Measurements from ENCODE around the gene MARF1.
"Not testable (repeated sequence)": the region's sequence is repeated elsewhere in the genome, so short reads cannot be mapped to it uniquely, and the experiment has no call there.

The MARF1 gene

DNA sequence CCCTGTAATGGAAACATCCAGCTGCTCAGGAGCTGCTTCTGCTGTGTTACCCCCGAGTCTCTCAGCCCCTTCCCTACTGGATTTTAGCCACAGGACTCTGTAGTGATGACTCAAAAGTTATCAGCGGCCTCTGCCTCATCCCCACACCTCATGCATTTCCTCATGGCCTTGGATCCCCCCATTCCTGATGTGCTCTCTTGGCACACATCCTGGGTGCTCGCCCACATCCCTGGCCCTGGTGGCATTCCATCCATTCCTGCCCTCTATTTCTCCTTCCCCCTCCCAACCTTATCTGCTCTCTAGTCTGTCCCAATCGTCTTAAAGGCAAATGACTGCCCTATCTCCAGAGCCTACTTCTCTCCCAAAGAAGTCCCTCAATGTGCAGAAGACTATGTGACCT lies 24.6 kb downstream of the MARF1 start:
- DNase-seq (ENCODE audit: low spot score) = no peak

DNA sequence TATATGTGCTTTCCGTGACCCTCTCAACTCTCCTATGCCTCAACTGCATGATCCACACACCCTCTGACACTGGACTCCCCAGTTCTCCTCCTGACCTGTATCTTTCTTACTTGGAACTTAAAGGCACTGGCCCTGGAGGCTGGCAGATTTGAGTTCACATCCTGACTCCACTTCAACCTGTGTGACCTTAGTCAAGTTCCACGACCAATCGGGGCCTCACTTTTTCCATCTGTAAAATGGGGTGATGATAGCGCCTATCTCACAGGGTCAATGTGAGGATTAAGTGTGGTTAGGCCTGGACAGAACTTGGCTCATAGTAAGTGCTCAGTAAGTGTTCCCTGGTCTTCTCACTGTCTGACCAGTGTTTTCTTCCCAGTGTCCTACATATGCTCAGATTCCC lies 25.1 kb downstream of the MARF1 start:
- no peak for DNase-seq (ENCODE audit: low spot score)

DNA sequence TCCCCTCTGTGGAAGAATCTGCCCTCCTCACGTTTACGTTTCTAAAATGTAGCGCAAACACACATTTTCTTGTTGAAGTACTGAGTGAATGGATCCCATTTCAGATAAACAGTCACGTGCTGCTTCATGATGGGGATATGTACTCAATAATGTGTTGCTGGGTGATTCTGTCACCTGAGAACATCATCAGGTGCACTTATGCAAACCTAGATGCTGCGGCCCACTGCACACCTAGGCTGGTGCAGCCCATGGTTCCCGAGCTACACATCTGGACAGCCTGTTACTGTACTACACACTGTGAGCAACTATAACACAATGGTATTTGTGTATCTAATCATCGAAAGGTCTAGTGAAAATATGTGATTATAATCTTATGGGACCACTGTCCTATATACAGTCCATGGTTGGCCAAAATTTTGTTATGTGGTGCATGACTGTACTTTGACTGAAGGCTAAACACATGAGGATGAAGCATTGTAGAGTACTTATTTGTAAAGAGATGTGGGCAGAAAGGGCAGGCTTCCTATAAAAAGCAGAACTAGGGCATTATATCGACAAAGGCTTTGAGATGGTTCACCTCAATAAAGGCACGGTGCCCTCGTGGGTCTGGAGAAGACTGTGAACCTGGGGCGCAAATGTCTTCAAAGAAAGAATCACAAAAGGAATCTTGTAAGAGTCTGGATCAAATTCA lies 26.3 kb downstream of the MARF1 start:
- DNase-seq (ENCODE audit: low spot score) = no peak

DNA sequence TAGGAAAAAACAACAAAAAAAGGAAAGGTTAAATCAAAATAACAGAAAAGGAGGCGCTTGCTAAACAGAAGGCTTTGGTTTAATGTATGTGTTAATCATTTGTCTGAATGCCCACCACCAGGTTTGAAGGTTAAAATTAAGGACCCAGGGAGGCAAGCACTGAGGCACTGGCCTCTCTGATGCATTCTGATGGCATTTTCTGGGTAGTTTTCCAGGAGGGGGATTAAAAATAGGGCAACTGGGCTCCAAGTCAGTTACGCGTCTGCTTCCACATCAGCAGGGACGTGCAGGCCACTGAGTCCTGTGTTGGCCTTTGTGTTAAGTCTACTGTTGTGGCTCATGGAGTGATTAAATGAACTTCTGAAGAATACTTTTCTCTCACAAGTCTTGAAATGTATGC lies 26.9 kb downstream of the MARF1 start:
- DNase-seq (ENCODE audit: low spot score) = no peak

DNA sequence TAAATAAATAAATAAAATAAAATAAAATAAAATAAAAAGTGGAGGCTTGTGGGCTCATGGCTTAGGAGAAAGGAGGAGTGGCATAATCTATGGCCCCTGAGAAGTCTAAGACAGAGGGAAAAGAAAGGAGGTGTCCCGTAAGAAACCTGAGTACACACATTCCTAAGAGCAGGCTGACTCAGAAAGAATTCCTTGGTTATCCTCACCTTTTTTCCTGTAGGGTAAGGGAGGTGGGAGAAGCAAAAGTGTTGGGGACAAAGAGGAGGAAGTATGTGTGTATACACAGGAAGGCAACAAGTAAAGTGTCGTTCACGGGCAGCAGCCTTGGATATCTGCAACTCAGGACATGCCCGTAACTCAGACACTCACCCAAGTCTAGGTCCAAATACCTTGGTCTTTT lies 29.3 kb downstream of the MARF1 start:
- DNase-seq (ENCODE audit: low spot score) = peak; percentile 15

DNA sequence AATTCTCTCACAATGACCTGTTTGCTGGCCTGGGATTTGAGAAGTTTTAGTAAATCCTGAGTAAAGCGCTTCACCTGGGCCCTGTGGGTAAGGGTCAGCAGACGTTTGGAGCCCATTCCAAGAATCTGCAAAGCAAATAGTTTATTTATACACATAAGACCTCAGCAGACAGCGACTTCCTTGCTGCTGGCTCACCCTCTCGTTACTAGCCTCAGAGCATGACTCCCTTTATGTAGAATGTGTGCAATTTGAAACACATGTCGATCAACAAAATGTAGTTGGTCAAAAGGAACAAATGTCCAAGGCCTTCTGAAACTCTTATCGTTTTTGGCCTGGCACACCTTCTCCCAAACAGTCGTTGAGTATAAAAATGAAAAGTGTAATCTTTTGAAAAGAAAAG lies 31.3 kb downstream of the MARF1 start:
- DNase-seq (ENCODE audit: low spot score) = no peak

DNA sequence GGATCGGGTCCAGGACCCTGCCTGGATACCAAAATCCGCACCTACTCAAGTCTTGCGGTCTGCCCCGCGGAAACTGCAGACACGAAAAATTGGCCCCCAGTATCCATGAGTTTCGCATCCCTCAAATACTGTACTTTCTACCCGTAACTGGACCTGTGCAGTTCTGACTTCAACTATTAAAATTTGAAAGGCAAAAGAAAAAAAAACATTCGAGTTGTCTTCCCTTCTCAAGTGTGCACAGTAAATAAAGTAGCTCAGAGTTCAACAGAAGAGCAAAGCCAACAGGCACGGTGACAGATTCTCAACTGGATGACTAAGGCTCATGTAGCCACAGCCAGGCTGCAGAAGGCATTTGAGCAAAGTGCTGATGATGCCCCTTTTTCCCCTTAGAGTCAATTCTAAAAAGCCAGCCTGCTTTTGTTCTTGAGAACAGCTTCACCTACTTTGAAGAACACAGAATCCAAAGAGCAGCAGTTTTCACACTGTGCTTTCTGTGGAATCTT lies 32.5 kb downstream of the MARF1 start:
- no peak for DNase-seq (ENCODE audit: low spot score)

DNA sequence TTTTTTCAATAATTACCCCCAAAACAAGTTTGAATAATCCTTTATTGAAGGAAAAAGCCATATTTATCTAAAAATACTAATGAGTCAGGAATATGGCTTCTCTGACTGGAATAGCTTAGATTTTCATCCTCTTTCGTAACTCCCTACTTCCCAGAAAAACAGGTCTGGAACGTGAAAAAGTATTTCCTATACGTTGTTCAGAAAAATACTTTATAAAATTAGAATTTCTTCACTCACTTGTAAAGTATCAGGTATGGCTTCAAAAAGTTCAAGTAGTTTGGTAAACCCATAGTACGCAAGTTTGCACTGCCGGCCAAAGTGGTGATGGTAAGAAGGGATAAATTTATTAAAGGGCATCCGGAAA lies 33.7 kb downstream of the MARF1 start:
- DNase-seq (ENCODE audit: low spot score) = no peak

DNA sequence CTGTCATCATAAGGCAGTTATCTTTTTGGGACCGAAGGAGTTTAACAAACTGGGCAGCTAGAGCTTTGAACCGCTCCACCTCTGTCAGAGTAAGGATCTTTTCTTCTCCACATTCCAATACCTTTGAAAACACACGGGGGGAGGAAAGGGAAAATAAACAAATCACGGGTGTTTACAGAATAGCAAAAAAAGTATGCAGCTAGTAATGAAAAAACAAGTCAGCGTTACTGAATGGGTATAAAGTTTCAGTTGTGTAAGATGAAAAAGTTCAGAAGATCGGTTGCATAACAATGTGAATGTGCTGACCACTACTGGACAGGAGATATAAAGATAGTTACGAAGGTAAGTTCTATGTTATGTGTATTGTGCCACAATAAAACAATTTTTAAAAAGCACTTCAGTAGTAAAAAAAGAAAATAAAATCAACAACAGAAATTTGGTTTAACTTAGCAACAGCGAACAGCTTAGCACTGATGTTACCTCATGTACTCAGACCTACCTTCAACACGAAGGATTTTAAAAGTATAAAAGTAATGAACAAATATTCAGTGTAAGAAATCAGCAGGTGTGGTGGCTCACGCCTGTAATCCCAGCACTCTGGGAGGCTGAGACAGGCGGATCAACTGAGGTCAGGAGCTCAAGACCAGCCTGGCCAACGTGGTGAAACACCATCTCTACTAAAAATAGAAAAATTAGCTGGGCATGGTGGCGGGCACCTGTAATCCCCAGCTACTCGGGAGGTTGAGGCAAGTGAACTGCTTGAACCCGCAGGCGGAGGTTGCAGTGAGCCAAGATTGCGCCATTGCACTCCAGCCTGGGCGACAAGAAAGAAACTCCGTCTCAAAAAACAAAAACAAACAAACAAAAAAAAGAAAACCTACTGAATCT lies 34.3 kb downstream of the MARF1 start:
- no peak for DNase-seq (ENCODE audit: low spot score)

DNA sequence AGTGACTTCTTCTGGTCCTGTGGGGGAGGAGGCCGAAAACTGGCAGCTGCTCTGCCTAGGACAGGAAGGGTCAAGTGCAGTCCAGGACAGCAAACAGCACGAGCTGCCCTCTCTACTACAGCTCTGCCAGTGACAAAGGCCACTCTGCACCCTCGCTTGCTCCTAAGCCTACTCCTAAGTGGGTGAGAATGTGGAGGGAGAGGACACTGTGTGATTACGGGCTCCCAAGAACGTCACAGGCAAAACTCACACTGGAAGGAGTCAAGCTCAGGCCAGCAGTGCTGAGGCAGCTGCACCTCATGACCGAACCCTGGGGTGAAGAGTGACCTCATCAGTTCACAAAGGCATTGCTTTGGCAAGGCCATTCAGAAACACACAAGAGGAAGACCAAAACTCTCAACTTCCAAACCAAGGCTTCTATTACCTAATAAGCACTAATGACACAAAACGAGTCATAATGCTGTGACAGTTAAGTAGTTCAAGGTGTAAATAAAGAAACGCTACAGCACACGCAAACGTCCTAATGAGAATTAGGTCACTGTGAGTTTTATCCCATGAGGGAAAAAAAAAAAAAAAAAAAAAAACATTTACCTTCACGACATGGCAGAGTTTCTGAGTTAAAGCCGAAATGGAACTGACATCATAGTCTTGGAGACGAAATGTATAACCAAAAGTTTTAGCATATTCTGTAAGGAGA lies 35.1 kb downstream of the MARF1 start:
- DNase-seq (ENCODE audit: low spot score) = no peak

DNA sequence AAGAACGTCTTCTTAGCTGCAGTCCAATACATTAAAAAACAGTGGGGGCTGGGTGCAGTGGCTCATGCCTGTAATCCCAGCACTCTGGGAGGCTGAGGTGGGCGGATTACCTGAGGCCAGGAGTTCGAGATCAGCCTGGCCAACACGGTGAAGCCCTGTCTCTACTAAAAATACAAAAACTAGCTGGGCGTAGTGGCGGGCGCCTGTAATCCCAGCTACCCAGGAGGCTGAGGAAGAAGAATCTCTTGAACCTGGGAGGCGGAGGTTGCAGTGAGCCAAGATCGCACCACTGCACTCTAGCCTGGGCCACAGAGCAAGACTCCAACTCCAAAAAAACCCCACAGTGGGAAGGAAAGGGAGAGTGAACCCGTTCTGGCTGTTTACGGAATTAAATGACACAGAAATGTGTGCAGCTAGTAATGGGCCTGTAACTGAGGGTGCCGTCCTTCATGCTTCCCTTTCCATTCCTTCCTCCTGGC lies 35.7 kb downstream of the MARF1 start:
- not testable (repeated sequence) for DNase-seq (ENCODE audit: low spot score)

DNA sequence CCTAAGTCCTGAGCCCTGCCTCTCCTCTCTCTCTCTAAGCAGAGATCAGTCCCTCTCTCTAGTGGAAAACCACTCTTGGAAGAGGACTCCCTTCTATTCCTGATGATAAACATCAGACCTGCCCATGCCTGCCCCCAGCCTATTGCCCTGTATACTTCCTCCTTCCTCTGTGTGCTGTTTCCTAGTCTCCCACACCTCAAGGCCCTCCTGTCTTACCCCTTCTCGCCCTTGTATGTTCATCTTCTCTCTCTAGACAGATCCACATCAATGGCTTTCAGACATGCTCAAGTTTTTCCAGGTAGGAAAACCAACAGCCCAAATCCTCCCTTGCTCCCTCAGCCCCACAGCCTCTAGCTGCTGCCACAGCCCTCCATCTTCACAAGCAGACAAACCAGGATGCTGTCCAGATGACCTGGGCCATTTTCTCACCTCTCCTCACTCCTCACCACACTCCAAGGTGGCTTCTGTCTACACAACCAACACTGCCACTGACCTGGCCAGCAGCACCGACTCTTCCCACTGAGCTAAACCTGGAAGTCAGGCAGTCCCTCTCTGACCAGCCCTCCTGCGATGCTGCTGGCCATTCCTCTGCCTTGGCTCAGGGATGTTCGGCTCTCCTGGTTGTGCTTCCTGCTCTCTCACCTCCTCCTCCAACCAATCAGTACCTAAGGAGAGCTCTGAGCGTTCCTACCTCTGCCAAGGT lies 36.3 kb downstream of the MARF1 start:
- no peak for DNase-seq (ENCODE audit: low spot score)

DNA sequence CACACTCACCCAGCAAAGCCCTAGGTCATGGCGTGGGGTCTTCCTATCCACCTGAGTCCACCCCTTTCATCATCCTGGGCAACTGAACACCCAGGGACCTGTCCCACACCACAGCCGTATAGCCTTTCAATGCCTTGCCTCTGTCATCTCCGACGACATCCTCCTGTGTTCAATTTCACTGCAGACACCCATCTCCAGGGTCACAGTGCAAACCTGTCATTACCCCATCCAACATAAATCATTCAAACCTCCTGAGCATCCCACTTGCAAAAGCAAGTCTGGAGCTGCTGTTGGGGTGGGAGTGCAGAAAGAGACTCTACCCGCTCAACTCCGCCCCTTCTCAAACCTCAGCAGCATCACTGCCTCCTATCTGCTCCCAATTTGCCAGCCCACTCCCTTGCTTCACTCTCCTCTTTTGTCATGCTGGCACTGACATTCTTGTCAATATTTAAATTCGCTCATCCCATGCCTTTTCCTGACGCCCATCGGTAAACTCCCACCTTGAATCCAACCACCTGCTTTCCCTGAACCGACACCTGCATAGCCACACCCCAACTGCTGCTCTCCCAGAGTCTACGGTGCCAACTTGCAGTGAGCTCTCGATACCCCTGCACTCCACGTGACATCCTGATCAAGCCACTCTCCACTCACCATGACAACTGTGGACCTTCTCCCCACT lies 37.0 kb downstream of the MARF1 start:
- DNase-seq (ENCODE audit: low spot score) = no peak

DNA sequence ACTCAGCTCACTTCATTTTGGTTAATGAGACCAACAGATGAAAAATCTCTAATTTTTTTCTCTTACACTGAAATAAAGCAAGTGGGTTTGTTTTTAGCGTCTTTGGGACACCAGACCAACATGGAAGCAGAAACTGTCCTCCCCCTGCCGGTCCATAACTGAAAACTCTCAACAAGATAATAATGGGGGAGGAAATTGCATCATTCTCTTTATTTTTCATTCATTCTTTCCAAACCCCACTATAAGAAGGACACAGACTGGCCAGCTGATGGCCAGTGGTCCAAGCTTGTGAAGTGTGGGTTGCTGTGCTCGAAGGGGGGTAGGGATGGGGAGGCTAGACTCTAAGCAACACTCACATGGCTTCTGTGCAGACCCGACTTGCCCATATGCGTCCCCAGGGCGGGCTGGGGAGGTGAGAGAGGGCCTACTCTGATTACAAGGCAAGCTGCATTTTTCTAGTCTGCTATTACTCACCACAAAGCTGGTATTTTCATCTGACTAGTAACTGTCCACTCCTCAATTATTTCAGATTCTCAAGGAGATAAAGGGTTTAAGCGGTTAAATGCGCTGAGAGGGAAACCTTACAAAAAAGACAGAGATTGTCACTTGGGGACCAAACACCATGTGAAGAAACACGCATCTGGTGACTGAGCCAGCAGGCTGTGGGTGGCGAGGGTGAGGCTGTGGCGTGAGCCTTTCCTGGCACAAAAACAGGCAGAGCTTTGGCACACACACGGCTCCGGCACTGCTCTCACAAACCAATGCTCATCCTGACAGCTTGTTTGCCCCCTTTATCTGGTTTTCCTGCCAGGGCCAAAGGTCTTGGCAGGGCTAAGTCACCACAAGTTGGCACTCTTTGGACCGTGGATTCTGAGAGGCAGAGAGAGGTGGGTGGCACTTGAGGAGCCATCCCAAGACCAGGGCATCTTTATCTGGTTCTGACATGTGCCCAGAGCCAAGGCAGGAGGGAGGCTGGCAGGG lies 38.2 kb downstream of the MARF1 start:
- no peak for DNase-seq (ENCODE audit: low spot score)

DNA sequence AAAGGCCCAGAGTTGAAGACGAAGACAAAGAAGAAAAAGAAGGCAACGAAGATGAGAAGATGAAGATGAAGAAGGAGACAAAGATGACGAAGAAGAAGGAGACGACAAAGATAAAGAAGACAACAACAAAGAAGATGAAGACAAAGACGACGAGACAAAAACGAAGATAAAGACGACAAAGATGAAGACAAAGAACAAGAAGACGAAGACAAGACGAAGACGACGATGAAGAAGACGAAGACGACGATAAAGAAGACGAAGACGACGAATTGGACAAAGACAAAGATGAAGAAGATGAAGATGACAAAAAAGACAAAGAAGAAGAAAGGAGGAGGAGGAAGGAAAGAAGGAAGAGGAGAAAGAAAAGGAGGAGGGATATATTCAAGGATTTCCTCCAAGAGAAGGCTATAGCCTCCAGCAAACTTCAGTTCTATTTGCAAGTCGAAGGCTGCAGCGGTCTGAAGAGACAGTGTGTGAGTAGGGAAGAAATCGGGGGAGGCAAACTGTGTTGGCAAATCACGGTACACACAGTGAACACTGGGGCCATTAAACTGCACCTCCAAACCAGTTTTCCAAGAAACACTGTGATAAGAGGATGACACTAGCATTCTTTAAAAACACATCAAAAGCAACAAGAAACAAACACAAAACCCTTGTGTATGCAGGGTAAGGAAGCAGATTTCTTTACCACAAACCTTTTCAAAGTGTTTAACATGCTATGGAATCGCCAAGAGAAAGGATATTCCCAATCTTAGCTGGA lies 40.5 kb downstream of the MARF1 start:
- no peak for DNase-seq (ENCODE audit: low spot score)

DNA sequence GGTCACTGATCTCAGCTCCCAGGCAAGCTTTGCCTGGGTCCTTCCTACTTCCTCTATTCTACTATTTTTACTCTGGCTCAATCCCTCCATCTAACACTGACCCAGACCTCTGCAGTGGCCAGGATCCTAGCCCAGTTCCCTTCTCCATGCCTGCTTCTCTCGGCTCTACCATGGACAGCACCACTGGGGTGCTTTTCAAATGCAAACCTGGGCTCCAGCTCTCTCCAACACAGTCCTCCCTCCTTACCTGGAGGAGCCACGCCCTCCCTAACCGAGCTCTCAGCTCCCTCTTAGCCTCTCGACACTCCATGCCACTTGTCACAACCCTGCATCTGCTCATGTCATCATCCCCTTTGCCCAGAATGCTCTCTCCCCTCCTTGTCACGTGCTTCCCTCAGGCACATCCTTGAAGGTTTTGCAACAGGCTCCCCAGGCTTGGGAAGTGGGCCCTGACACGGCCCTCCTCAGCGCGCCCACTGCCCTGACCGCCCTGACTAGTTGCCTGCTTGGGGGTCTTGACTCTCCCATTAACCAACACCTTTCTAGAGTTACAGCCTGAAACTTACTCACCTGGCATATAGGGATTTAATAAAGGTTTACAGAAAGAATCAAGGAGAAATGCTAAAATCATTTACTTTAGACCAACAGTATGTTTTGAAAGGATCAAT lies 41.6 kb downstream of the MARF1 start:
- DNase-seq (ENCODE audit: low spot score) = no peak

DNA sequence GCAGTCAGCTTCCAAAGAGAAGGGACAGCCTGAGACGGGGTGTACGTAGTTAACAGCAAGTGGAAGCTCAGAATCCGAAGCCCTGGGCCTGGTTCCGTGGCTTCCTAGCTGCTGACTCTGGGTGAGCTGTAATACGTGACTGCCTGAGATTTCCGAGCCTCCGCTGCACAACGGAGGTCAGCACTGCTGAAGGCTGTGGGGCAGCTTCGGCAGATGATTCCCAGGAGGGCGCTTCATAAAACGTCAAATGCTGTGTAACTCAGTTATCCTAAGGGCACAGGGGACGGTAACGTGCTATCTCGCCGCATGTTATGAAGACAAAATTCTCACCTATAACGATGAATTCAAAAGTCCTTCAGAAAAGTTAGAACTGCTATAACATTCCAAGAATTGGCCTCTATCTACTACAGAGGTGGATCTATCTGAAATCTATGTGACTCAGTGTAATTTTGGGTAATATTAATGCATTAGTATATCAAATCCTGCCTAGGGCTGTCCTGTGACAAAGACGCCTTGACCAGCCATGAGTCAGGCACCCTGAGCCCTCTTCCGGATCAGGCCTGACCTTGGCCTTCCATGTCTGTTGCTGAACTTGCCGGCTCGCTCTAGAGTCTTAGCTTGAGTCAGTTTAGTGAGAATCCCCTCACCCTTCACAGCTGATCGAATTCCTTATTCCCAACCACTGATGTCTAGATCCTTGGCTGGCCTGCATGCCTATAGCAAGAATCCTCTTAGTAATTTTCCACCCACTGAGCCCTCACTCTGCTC lies 43.5 kb downstream of the MARF1 start:
- DNase-seq (ENCODE audit: low spot score) = no peak

DNA sequence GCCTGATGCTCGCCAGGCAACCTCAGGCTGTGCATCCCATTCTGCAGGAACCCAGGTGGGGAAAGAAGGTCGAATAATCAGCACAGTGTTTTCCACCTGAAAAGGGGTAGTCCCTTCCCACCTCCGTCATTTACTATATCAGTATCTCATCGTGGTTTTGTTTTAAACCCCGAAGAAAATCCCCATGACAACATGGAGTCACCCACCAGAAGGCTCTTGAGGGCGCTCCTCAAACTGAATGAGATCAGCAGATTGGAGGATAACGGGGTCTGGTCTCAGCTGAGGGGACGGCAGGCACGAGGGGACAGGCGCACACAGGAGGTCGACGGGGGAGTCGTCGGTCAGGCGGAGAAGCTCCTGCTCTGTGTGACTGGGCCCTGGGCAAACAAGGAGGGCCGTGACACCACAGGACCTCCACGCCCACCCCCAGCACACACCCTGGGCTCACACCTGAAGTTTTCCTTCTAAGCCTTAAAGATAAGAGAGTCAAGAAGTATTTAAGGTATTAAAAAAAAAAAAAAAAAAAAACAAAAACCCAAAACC lies 44.2 kb downstream of the MARF1 start:
- DNase-seq (ENCODE audit: low spot score) = no peak
